GM18511 (cell line): ENCODE results near the gene PPP3CB.

Source experiments
- ATAC-seq: cut with Tn5 transposase; IDR thresholded peaks from one replicate; pipeline ENCODE4 v1.9.1; 2021; ENCODE audit warnings: mild to moderate bottlenecking, moderate library complexity; ENCODE audit not compliant: unreplicated experiment

The PPP3CB gene

DNA sequence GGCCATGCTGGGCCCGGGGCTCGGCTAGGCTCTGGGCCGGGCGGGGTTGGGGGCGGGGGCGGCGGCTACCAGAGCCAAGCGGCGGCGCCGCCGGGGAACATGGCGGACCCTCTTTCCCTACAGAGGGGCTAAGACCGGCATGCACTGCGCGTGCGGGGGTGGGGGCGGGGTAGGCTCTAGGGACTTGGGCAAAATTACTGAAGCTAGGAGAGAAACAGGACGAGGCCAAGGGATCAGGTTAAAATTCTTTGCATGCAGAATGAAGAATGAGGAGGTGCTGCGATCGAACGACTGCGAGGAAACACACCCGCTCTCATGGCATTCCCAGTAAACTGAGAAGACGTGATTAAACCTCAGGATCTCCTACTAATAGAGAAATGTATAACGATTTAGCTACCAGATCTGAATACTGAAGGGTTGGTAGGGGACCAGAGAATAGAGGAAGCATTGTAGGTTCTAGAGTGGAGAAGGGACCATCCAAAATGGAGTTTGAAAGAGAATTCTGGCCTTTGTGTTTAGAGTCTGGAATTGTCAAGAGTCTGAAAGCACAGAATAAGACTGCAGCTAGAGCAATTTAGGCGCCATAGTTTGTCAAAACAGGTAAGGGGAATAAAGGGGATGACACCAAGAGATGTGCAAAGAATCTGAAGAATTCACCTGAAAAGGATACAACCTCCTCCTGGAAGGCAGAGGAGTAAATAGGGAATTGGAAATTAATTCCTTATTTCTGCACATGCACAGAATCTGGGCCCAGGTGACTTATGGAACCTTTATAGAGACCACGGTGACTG lies at the start of gene PPP3CB:
Gene PPP3CB, minus strand, starts transcription at position 141 of the 791 bp plus-strand sequence. Its CDS starts 135 bp downstream, at position 6.
- ATAC-seq = peak; percentile 69

DNA sequence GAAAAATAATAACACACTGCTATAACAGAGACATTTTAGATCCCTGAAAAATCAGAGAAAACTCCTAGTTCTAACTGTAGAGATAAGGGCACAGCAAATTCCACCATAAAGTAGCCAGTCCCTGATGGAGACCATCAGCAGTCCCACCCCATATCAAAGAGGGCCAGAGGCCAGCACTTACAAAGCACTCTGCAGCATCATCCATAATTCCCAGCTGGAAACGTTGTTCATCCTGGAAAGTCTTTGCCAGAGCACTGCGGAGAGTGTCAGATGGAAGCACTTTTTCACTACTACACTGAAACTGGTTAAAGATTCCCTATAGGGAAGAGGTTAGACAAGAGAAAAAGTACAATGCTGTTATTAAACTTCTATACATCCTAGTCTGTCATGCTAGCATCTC lies 49.5 kb upstream of the PPP3CB start:
- no peak for ATAC-seq

GRCh38 chr10:73537709-73538108 lies 41.9 kb upstream of the PPP3CB start:
- ATAC-seq = no peak

- no peak for ATAC-seq
Measured at GRCh38 chr10:73537288-73537687, 41.5 kb upstream of the PPP3CB start.

GRCh38 chr10:73534857-73535256 lies 39.0 kb upstream of the PPP3CB start:
- no peak for ATAC-seq

DNA sequence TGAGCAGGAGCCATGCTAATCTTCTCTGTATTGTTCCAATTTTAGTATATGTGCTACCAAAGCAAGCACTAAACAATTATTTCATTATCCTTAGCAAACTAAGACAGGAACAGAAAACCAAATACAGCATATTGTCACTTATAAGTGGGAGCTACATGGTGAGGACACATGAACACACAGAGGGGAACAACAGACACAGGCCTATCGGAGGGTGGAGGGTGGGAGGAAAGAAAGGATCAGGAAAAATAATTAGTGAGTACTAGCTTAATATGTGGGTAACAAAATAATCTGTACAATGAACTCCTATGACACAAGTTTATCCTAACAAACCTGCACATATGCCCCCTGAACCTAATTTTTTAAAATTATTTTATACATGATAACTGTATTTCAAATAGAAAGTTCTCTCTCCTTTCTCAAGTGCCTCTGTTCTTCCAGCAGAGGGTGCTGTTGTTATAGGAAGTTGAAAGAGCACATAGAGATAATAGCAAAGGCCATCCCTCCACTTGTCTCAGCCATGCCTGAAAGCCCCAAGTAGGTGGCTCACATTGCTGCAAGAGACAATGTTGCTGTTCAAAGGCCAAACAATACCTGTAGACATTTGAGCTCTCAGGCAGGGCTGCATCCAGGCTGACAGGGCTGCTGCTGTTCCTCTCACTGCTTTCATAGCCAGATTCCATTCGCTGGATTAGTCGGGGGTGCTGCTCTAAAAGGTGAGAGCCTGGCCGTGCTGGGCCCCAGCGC lies 33.4 kb upstream of the PPP3CB start:
- ATAC-seq = no peak

- ATAC-seq = no peak
Measured at GRCh38 chr10:73522263-73522662, 26.4 kb upstream of the PPP3CB start.

DNA sequence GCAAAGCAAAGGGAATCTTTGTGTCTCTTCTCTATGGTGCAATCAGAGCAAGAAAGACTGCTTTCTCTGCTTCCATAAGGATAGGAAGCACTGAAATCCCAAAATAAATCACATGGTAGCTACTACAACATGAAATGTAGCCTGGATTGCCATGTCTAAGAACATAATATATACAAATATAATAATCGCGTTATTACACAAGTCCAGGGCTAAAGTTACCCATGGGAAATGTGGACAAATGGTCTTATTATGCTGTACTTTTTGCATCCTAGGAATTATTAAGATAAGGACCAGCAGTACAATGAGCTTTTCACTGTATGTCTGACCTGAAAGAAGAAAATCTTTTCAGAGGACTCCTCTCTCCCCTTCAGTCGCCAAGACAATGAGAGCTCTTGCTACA lies 23.5 kb upstream of the PPP3CB start:
- ATAC-seq = no peak

GRCh38 chr10:73517166-73517888 lies 21.5 kb upstream of the PPP3CB start:
- no peak for ATAC-seq

DNA sequence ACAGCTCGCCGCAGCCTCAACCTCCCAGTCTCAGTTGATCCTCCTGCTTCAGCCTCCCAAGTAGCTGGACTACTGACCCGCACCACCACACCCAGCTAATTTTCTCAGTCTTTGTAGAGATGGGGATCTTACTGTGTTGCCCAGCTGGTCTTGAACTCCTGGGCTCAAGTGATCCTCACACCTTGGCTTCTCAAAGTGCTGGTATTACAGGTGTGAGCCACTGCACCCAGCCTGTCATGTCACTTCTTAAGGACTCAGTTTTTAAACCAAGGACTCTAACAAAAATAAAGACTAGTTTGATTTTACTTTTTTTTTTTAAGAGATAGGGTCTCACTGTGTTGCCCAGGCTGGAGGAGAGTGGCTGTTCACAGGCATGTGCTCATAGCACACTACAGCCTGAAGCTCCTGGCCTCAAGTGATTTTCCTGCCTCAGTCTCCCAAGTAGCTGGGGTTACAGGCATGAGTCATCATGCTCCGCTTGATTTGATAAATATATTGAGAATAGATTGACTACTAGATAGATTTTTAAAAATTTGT lies 16.5 kb upstream of the PPP3CB start:
- ATAC-seq = no peak

- ATAC-seq = no peak
Measured at GRCh38 chr10:73509695-73510094, 13.9 kb upstream of the PPP3CB start.

- no peak for ATAC-seq
Measured at GRCh38 chr10:73506491-73506890, 10.7 kb upstream of the PPP3CB start.

GRCh38 chr10:73506074-73506473 lies 10.2 kb upstream of the PPP3CB start:
- ATAC-seq = no peak

- ATAC-seq = no peak
Measured at GRCh38 chr10:73503037-73503436, 7.2 kb upstream of the PPP3CB start.

DNA sequence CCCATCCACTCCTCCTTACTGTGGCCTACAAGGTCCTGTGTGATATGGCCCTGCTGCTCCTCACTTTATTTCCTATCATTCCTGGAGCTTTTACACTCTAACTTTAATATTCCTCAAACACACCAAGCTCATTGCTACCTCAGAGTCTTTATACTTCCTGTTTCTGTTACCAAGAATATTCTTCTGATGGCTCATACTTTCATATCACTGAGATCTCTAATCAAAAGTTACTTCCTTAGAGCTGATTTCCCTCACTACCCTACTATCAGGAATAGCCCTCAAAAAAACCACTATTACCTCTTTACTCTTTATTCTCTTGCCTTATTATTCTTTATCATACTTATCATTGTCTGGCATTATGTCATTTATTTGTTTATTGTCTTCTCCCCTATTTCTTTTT lies 5.8 kb upstream of the PPP3CB start:
- no peak for ATAC-seq

- ATAC-seq = no peak
Measured at GRCh38 chr10:73497623-73498022, 1.8 kb upstream of the PPP3CB start.

- ATAC-seq = peak; percentile 93
Measured at GRCh38 chr10:73495226-73495883, 469 bp downstream of the PPP3CB start.

DNA sequence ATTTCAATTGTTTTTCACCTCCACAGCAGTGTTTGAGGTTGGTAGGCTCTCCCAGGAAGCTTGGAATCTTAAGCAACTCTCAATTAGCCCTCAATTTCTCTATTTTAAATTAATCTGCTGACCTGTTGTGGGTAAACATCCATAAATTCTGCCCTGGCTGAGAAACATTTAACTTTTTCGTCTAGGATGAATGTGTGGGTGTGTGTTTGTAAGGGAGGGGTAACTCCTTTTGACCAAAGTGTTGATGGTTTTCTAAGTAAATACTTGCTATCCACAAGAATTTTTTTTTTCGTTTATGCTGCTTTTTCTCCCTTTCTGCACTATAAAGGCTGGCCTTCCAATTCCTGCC lies 973 bp downstream of the PPP3CB start:
- ATAC-seq = peak; percentile 0

DNA sequence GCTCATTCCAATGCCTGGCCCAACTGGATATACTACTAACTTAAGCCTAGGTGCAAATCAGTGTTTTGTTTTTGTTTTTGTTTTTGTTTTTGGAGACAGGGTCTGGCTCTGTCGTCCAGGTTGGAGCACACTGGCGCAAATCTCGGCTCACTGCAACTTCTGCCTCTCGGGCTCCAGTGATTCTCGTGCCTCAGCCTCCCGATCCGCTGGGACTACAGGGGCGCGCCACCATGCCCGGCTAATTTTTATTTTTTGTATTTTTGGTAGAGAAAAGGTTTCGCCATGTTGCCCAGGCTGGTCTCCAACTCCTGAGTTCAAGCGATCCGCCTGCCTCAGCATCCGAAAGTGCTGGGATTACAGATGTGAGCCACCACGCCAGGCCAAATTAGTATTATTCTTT lies 1.6 kb downstream of the PPP3CB start:
- no peak for ATAC-seq

GRCh38 chr10:73493781-73494180 lies 2.0 kb downstream of the PPP3CB start:
- no peak for ATAC-seq

DNA sequence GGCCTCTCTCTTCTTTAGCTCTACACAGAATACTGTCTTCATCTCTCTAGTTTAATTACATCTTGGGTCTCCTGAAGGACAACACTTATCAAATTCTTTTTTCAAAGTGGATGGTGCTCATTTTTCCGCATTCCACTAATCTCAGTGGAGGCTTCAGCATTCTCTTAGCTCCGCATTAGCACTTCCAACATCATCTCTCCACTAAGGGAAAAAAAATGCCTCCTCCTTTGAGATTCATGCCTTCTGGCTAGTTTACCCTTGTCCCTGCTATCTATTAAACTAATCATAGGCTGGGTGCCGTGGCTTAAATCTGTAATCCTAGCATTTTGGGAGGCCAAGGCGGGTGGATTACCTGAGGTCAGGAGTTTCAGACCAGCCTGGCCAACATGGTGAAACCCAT lies 9.2 kb downstream of the PPP3CB start:
- no peak for ATAC-seq
